GM12875 (cell line): ENCODE measurements around the gene MALAT1.

Experiments used
- H3K4me3 ChIP-seq: one replicate; pipeline ENCODE4 v1.5.1; 2011; ENCODE audit warnings: low read depth, low read length, control low read depth
- CTCF ChIP-seq: IDR thresholded peaks from 2 replicates; pipeline ENCODE4 v1.5.1; 2011; ENCODE audit warnings: low read depth, mild to moderate bottlenecking, control low read depth, inconsistent platforms, low read length, moderate library complexity, borderline replicate concordance; ENCODE audit not compliant: insufficient read depth

Gene MALAT1

DNA sequence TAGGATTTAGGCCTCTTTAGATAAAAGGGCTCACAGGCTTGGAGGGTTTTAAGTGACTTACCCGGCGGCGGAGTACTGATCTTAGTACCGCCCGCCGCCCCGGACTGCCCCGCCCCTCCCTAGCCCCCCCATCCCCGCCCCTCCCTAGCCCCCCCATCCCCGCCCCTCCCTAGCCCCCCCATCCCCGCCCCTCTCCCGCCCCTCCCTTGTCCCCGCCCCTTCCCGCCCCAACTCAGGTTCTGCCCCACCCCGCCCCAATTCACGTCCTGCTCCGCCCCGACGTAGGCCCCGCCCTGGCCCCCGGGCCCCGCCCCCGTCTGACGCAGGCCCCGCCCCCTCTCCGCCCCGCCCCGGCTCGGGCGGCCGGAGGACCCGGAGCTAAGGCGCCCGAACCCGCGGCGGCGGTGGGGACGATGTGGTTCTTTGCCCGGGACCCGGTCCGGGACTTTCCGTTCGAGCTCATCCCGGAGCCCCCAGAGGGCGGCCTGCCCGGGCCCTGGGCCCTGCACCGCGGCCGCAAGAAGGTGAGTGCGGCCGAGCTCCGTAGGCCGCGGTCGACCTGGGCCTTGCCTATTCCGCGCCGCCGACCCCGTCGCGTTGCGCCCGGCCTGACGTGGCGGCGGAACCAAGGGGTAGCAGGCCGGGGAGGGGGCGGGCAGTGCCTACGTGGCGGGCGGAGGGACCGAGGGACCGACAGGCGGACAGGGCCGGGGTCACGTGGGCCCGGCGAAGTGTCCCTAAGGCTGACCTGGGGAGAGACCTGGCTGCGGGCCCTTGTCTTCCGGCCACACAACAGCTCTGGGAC, 26.1 kb downstream of the MALAT1 start, which contains the start of gene SCYL1:
SCYL1 (plus strand) TSS at position 343 of the 805 bp plus-strand sequence; CDS start at position 414, 71 bp downstream.
- H3K4me3 ChIP-seq: peak within 1 kb of the TSS; percentile 95

GRCh38 chr11:65525546-65526480, 27.0 kb downstream of the MALAT1 start:
- peak overlapping the region; percentile 95 for H3K4me3 ChIP-seq
- TF ChIP-seq CTCF: no peak

More for the DNA sequence above, 26.1 kb downstream of the MALAT1 start, which contains the start of gene SCYL1:
- TF ChIP-seq CTCF: no peak

DNA sequence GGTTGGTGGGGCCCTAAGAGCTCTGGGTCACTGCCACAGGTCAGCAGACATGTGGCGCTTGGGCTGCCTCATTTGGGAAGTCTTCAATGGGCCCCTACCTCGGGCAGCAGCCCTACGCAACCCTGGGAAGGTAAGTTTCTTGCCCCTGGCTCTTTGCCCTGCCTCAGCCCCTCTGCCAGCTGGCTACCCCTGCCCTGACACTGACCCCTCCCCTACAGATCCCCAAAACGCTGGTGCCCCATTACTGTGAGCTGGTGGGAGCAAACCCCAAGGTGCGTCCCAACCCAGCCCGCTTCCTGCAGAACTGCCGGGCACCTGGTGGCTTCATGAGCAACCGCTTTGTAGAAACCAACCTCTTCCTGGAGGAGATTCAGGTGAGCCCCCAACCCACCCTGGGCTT, 27.9 kb downstream of the MALAT1 start:
- no peak overlapping the region for H3K4me3 ChIP-seq
- TF ChIP-seq CTCF: no peak

DNA sequence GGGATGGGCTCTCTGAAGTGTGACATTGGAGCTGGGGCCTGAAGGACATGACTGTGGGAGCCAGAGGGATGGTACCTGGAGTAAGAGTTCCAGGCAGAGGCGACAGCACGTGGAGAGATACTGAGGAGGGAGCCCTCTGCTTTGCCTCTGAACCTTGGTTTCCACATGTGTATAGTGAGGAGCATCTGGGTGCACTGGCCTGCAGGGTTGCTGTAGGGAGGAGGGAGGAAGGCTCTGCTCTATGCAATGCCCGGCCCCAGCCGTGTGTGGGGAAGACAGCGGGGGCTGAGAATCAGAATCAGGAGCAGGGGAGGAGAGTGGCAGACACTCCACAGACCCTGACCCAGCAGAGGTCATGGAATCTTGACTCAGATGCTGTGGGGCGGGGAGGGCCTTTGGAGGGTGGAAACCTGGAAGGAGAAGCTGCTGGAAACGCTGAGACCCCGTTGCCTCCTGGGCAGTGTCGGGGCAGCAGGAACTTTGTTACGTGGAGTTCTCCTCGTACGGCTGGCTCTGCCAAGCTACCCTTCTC, 30.0 kb downstream of the MALAT1 start:
- no peak for TF ChIP-seq CTCF

DNA sequence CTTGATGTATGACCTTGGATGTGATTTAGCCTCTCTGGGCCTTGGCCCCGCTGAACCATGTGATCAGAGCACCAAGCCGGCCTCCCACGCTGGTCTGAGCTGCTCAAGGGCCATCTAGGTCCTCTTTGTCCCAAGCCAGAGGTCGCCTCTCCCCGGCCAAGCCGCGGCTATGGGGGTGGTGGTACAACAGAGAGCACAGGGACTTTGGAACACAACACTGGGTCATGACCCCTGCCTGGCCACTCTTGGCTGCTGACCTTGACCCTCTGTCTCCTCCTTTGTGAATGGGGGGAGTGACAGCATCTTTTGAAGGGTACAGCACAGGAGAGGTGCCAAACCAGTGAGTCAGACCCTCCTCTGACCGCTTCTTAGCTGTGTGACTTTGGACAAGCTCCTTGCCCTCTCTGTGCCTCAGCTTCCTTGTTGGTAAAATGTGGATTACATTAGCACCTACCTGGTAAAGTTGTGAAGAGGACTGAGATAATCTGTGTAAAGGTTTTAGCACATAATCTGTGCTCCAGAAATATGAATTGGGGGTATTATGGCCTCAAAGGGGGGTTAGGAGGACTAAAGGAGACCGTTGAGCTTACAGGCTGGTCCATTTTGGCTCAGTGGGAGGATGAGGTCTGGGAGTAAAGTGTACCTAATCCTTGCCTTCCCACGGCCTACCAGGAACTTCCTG, 30.8 kb downstream of the MALAT1 start:
- H3K4me3 ChIP-seq: no peak overlapping the region
- TF ChIP-seq CTCF: no peak

More for the DNA sequence above, 30.0 kb downstream of the MALAT1 start:
- no peak overlapping the region for H3K4me3 ChIP-seq

DNA sequence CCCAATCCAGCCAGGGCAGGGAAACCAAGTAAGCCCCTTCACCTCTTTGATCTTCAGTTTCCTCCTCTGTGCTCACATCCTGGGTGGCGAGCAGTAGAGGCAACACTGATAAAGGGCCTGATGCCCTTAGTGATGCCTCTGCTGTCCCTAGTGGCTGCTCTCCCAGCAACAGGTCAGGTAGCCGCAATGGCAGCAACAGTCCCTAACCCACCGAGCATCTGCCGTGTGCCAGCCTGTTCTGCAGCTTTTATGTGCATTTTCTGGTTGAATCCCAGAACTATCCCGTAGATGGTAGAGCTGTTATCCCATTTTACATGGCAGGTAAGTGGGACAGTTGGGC, 31.3 kb downstream of the MALAT1 start:
- TF ChIP-seq CTCF: peak; percentile 51; the same call in 1 of the 2 replicates
- H3K4me3 ChIP-seq: no peak overlapping the region
